HG03575 (cell line): ENCODE results near the gene CFAP251.

Experiments used
- ATAC-seq: cut with Tn5 transposase; IDR thresholded peaks from one replicate; pipeline ENCODE4 v1.9.1; 2021; ENCODE audit not compliant: unreplicated experiment, insufficient number of reproducible peaks, low FRiP score; ENCODE audit errors: extremely low read depth

CFAP251 gene

DNA sequence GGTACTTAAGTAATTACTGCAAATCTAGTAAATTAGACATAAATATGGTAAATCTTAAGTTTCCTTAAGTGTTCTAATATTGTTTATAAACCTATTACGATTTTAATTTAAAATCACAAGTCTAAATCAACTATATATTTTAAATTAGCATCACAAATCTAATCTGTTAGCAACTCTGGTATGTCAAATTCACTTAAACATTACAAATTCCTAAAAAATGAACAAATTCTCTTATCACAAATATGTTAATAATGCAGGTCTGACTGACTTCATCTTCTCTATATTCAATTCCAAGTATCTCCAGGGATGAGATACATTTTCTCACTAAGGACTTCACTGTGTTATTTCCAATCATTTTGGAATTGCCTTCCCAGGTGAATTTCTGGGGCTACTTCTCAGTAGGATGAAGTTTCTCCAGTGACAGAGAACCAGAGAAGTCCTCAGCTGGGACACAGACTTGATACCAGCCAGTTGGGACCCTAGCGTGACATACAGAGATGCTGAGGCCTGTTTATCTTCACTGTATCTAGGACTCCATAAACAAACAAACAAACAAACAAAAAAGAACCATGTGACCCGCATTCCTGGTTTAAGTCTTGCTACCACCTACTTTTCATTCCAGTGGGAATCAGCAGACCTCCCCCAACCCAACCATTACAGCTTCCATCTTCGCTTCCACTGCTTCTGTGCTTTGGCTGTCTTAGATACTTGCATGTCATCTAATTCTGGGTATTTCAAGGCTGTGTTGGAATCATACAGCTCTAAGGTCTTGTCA is 21.8 kb downstream of the CFAP251 start:
- ATAC-seq: no peak

DNA sequence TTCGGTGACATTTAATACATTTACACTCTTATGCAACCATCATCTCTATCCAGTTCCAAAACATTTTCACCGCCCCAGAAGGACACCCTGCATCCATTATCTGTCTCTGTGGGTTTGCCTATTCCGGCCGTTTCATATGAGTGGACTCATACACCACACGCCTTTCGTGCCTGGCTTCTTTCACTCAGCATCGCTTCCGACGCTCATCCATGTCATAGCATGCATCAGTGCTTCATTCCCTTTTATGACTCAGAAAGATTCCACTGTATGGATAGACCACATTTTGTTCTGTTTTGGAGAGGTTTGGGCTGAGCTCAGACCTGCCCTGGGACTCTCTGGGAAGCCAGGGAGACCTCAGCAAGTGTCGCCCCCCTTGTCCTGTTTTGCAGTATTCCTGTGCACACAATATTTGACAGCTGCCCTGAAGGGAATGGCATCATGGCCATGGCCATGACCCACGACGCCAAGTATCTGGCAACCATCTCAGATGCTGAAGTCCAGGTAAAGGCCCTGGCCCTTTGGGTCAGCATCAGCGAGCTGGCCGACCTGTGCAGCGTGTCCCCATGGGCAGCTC is 23.8 kb downstream of the CFAP251 start:
- ATAC-seq: no peak

DNA sequence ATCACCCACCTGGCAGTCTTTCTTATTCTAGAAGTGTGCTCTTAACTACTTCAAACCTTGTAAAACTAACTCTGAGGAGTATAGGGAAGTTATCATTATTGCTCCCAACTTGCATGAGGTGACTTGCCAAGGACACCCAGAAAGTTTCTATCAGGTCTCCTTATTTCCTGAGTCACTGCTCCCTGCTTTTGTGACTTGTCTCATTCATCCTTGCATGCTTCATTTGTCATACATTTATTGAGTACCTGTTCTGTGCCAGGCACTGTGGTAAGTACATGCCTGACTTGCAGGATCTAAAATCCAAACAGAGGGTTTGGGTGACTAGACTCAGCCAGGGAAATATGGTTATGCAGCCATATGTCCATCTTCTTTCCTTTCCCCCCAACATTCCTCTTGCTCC is 25.5 kb downstream of the CFAP251 start:
- no peak for ATAC-seq

DNA sequence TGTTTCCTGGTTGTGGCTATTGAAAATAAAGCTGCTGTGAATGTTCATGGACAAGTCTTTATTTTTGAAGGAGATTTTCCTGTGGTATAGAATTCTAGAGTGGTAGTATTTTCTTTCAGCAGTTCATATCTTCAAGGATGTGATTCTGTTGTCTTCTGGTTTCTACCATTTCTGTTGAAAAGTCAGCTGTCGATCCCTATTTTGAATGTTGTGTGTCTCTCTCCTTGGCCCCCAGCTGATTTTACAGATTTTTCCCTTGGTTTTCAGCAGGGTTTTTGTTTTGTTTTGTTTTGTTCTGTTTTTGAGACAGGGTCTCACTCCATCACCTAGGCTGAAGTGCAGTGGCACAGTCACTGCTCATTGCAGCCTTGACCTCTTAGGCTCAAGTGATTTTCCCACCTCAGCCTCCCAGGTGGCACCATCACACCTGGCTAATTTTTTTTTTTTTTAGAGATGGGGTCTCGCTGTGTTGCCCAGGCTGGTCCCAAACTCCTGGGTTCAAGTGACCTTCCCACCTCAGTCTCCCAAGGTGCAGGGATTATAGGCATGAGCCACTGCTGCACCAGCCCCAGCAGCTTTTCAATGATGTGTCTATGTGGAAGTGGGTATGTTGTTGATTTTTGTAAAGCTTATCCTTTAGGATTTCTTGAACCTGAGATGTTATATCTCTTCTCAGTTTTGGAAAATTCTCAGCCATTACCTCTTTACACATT is 28.1 kb downstream of the CFAP251 start:
- ATAC-seq: no peak

DNA sequence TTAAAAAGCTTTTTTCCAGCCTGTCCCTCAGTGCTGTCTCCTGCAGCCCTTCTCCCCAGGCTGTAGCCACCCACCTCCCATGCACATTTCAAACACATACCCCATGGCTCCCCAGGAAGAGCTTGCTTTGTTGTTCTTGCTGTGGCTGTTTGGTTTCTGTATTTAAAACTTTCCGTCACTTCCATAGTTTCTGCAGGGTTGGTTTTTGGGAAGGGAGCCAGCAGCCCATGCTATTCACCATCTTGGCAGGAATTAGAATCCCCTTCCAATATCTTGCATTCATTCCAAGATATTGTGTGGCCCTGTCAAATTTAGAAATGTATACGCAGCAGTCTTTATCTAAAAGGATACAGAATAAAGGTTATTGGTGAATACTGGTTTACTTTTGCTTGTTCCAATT is 29.6 kb downstream of the CFAP251 start:
- ATAC-seq: no peak

DNA sequence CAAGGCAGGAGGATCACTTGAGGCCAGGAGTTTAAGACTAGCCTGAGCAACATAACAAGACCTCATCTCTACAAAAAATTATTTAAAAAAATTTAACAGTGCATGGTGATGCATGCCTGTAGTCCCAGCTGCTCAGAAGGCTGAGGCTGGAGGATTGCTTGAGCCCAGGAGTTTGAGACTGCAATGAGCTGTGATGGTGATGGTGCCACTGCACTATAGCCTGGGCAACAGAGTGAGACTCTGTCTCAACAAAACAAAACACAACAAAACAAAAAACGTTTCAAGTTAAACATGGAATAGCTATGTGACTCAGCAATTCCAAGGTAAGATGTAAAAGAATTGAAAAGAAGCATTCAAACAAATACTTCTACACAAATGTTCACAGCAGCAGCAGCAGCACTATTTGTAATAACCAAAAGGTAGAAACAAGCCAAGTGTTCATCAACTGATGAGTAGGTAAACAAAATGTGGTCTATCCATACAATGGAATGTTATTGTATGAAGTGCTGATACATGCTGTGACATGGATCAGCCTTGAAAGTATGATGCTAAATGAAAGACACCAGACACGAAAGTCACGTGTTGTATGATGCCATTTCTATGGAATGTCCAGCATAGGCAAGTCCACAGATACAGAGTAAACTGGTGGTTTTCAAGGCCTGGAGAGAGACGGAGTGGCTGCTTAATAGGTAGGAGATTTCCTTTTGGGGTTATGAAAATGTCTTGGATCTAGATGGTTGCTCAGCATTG is 31.4 kb downstream of the CFAP251 start:
- no peak for ATAC-seq

DNA sequence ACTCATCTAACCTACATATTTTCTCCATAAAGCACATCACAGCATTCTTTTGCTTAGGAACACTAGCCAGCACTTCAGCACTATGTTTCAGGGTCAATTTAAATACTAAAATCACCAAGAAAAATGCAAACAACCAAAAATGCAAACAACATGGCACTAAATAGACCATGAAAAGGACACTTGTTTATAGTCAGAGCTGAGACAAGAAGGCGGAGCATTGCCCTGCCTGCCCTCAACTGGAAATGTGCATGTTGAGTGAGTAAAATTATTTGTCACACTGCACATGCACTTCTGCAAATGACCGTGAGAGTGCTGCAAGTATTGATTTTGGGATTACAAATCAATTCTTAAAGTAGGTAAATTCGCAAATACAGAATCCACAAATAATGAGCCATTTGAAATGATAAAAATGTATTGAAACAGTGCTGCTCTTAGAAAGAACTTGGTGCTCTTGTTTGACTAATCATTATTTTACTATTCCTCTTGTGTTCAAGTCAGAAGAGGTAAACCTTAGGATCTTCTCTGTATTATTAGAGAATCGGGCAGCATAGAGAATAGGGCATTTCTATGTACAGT is 34.8 kb downstream of the CFAP251 start:
- no peak for ATAC-seq

DNA sequence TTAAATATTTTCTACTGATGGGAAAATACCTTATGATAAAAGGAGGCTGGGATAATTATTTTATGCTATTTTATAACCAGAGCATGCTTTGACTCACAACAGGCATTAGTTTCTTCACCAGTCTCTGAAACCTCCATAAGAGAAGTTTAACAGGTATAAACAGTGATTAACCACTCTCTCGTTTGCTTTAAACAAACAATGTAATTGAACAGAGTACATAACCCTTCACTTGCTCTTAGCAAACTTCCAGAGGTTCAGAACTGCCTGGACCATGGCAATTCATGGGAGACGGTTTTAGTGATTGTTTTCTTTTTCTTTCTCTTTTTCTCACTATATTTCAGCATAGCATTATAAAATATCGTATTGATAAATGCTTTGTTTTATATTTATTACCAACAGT is 35.3 kb downstream of the CFAP251 start:
- ATAC-seq: no peak

DNA sequence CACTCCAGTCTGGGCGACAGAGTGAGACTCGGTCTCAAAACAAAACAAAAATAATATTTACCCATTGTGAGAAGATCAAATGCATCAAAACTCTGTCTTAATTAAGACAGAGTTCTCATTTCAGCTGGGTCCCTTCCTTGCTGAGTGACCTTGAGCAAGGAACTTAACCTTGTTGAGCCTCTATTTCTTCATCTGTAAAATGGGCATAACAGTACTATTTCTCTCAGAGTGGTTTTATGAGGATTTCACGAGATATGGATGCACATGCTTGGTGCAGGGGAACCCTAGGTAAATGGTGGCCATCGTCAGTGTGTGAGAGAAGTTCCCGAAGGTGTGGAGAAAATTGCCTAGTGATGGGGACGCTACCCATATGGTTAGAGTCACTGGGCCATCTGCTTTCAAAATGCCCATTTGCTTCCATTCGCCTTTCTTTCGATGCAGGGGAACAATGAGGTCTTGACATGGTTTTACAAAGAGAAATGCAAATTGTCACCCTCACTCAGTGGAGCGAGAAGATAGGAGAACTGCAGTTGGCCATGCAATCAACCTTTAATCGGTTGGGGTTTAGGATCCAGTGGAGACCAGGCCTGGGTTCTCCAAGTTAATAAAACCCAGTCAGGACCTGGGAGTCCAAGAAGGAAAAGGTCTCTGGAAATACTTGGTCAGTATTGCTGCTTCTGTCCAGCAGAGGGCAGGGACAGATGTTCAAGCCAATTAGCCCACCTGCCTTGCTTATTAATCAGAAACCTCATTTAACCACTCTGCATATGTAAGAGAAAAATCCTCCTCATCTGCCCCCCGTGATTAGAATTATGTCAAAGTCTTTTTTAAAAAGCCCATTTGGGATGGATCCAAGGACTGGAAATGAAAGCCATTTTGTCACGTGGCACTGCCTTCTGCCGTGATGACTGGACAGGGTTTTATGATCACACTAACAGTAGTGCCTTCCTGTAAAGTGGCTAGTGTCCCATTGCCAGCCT is 37.2 kb downstream of the CFAP251 start:
- ATAC-seq: no peak

DNA sequence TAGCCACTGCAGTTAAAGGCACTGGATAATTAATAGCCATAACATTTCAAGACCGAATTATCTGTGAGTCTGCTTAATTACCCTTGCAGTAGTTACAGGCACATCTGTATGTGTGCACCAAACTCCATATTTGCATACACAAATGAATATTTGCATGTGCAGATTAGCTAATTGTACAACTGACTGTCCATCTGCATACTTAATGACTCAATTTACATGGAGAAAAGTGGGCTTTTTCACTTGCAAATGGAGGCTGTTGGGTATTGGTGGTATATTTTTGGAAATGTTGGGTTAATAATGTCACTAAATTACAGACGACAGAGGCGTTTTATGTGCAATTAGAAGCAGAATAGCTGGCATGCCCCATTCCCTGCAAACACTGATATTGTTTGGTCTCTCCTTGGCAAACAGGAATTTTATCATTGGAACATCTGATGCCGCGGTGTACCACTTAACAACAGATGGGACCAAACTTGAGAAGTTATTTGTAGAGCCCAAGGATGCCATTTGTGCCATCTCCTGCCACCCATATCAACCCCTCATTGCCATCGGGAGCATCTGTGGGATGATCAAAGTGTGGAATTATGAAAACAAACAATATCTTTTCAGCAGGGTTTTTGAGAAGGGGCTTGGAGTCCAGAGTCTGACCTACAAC is 39.6 kb downstream of the CFAP251 start:
- ATAC-seq: no peak

DNA sequence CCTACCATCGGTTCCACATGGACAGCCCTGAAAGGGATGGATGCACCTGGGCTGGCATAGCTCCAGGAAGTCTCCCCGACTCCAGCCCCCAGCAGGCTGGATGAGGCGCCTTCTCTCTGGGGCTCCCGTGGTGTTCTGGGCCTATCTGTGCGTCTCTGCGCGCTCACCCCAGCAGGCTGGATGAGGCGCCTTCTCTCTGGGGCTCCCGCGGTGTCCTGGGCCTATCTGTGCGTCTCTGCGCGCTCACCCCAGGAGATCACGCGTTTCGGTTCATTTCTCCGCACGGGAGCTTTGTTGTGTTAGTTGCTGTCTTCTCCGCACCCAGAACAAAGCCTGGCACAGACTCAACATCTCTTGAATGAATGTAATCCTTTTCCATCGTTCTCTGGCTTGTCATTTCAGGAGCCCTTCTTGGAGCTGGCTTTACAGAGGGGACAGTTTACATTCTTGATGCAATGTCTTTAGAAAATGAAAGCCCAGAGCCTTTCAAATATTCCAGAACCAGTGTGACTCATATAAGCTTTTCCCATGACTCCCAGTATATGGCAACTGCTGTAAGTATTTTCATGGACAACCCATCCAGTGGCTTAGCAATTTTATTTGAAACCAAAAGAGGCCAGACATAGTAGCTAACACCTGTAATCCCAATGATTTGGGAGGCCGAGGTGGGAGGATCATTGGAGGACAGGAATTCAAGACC is 40.3 kb downstream of the CFAP251 start:
- no peak for ATAC-seq

DNA sequence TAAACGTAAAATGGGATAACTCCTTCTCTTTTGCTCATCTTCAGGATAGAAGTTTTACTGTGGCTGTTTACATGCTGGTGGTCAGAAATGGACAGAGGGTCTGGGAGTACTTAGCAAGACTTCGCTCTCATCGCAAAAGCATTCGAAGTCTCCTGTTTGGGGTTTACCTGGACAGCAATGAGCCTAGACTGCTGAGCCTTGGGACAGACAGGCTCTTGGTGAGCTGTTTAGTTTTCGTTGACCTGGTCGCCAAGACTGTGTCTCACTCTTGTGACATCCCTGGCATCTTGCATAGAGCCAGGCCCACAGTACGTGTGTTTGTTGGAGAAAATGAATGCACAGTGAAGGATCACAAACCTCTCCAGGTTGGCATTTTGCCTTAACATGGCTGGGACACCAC is 42.1 kb downstream of the CFAP251 start:
- no peak for ATAC-seq

DNA sequence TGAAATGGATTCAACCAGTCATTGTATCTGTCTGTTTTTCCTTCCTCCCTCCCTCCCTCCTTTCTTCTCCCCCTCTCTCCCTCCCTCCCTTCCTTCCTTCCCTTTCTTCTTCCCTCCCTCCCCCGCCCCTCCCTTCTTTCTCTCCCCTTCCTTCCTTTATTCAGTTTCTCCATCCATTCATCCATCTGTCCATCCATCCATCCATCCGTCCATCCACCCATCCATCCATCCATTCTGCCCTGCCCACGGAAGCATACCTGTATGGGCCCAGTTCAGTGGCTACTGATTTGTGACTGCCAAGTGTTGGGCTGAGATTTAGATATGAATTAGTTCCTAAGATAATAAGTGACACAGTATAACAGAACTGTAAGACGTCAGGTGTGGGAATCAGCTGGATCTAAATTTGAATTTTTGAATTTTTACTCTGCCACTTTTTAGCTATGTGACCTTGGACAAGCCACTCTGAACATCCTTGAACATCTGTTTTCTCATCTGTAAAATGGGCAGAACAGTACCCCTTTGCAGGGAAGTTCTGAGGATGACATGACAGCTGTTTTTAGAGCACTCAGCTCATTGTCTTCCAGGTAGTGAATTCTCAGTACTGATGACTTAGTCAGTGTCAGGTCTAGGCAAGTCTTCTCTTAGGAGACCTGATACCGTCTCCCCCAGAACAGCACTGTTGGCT is 42.9 kb downstream of the CFAP251 start:
- no peak for ATAC-seq

DNA sequence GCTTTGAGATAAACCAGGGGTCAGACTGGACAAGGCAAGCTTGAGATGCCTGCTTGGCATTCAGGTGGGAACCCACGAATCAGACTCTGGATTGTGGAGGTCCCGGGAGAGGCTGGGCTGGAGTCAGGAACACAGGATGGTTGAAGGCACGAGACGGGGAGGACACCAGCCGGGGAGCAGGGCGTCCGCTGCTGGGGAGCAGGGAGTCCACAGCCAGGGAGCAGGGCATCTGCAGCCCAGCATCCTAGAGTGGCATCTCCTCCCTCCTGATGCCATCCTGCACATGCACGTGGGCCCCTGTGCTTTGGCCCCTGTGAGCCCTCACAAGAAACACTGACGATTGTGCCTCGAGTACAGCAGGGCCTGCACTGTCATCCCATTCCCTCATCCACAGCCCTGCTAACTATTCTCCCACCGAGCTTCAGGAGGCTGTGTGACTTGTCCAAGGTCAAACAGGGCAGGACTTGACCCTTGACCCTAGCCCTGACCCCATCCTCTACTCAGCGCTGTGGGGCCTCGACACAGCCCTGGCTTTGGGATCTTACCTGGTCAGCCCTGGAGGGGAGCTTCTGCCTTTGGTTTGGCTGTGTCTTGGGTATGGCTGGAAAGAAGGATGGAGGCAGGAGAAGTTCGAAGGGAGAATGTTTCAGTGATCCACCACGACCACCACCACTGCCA is 45.1 kb downstream of the CFAP251 start:
- no peak for ATAC-seq

DNA sequence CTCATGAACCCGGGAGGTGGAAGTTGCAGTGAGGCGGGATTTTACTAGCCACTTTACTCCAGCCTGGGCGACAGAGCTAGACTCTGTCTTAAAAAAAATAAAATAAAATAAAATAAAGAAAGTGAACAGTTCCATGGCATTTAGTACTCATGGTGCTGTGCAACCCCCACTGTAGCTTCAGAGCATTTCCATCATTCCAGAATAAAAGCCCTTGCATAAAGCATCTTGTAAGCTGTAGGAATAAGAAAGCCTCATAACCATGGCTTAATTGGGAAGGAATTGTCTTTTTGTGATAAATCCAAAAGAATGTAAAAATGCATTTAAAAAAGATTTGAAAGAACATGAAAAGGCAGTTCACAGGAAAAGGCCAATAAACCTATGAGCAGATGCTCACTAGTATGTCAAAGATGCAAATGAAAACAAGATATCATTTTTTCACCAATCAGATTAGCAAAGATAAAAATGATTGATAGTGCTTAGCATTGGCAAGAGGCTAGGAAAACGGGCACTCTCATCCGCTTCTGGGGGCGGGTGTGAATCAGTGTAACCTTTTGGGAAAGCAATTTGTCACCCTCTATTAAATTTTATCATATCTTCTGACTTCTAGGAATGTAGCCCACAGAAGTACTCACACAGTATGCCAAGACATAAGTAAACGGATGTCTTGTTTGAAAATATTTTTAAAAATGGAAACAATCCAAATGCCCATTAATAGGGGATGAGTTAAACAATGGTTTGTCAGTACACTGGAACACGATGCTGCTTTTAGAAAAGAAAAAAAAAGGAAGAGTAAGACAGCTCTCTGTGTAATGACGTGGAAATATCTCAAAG is 46.6 kb downstream of the CFAP251 start:
- no peak for ATAC-seq
